HG03175 (cell line): ENCODE measurements around the gene ABCB8.
"Not testable (repeated sequence)": the region's sequence is repeated elsewhere in the genome, so short reads cannot be mapped to it uniquely, and the experiment has no call there.

ENCODE experiments used
- ATAC-seq: cut with Tn5 transposase; IDR thresholded peaks from one replicate; pipeline ENCODE4 v1.9.1; 2021; ENCODE audit warnings: mild to moderate bottlenecking, moderate library complexity; ENCODE audit not compliant: unreplicated experiment

Gene ABCB8

DNA sequence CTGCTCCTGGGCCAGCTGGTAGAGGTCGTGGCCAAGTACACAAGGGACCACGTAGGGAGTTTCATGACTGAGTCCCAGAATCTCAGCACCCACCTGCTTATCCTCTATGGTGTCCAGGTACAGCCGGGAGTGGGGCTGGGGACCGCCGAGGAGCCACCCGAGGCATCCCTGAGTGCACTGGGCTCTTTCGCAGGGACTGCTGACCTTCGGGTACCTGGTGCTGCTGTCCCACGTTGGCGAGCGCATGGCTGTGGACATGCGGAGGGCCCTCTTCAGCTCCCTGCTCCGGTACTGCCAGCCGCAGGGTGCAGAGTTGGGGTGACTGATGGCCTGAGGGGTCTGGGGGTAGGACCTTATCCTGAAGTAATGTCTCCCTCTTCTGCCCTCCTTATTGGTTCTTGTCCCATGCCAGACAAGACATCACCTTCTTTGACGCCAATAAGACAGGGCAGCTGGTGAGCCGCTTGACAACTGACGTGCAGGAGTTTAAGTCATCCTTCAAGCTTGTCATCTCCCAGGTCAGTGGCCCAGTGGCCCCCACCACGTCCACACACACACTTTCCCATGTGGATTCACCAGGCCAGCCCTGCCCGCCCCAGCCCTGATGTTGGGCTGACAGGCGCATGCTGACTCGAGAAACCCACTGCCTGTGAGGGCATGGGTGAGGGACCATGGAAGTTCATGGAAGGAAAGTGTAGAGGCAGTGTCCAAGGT, 6.2 kb downstream of the ABCB8 start:
- ATAC-seq, result no peak

DNA sequence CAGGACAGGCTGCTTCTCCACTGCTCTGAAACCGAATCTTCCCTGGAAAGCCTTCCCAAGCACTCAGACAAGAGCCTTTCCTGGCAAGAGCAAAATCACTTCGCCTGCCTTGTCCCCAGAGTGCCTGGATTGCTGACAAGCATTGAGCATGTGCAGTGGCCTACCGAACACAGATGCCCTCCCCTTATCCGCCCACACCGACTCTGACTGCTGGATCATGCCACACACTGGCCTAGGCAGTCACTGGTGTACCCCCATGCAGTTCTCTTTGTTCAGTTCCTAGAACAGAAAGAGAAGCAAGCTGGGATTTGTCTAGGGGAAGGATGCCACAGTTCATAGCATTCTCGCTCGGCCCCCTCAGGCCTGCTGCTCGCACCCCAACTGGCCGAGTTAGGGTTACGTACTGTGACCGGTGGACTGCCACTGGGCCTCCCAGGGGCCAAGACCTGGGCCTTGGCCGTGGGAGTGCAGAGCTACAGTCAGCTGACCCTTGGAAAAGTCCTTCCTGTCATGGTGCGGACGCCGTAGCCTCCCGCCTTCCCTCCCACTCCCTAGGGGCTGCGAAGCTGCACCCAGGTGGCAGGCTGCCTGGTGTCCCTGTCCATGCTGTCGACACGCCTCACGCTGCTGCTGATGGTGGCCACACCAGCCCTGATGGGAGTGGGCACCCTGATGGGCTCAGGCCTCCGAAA, 6.9 kb downstream of the ABCB8 start:
- no peak for ATAC-seq

DNA sequence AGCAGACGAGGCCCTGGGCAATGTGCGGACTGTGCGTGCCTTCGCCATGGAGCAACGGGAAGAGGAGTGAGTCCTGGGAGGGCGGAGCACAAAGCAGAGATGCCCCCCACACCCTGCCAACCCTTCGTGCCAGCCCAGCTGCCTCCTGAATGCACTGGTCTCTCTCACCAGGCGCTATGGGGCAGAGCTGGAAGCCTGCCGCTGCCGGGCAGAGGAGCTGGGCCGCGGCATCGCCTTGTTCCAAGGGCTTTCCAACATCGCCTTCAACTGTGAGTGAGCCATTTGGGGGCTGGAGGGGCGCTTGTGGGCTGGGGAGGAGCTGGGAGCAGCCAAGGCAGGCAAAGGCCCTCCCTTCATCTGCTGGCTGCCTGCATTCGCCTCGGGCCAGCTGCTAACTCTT, 7.7 kb downstream of the ABCB8 start:
- ATAC-seq, result no peak

DNA sequence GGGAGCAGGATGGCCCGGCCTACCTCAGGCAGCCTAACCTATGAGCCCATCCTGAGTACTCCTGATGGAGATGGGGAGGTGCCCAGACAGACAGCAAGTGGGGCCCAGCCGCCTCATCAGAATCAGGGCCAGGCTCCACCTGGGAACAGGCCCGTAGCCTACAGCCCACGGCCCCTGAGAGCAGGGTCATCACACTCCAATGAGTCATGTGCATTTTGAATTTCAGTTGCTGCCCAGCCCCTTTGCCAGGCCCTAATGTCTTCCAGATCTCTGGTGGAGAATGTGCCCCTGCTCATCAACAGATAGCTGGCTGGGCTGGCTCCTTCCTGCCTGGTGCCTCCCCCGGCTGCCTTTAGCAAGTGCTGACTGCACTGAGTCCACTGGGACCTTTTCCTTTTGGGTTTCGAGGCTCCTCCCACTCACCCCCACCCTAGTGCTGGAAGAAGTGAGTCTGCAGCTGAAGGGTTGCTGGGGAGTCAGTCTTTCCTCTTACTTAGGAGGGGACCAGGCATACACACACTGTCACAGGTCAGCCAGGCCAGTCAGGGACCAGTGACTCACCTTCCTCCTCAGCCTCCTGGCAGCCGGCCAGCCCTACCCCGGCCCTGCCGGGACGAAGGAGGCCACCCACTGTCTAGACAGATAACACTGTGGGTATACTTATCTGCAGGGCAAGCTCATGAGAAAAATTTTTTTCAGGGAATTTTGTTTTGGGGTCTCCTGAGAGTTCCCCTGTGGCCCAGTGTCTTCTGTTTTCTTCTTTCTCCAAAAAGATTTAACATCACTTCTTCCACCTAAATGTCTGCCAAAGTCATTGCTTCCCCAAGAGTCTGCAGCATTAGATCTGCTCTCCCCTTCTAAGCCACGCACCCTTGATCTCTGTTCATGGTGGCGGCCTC, 10.9 kb downstream of the ABCB8 start:
- no peak for ATAC-seq

DNA sequence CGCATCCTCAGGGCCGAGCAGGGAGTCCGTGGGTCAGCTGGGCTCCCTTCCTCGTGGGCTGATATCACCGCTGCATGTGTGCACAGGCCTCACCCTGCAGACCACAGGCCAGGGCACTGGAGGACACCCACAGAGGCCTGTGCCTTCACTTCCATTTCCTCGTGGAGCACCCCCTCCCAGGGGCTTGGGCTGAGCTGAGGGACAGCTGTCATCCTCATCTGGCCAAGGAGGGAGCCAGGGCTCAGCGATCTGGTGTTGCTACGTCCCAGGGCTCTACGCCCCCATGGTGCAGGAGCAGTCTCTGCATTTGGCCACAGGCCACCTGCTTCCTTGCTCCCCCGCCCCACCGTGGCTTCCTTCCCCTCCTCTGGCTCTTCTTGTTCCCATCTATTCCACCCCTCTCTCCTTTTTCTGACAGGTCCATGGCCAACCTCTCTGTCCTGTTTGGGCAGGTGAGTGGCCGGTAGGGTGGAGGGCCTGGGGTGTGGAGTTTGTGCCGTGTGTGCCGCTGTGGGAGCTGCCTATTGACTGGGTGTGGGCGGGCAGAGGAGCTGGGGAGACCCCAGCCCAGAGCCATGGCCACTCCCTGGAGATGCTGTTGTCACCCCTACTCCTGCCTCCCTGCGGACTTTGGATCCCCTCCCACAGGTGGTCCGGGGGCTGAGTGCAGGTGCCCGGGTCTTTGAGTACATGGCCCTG, 11.7 kb downstream of the ABCB8 start:
- no peak for ATAC-seq

DNA sequence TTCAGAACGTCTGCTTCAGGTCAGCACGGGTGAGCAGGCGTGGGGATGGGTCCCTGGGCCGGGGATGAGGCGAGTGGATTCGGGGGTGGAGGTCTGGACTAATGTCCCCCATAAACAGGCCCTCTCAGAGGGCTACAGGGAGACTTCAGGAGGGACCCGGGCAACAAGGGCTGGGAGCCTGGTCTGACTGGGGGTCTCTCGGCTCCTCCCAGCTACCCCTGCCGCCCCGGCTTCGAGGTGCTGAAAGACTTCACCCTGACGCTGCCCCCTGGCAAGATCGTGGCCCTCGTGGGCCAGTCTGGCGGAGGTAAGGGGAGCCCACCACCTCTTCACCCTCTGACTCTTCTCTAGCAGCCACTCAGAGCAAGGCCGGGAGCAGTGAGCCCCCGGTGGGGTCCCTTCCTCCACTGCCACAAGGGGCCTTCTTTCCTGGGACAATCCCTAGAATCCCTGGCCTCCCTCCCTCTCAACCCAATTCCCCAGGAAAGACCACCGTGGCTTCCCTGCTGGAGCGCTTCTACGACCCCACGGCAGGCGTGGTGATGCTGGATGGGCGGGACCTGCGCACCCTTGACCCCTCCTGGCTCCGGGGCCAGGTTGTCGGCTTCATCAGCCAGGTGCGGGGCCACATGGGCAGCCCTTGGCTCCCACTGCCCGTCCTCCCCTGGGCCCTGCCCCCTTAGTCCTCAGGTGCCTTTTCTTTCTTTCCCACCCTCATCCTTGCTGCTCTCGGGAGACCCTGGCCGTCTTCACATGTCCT, 12.5 kb downstream of the ABCB8 start:
- ATAC-seq, result no peak

DNA sequence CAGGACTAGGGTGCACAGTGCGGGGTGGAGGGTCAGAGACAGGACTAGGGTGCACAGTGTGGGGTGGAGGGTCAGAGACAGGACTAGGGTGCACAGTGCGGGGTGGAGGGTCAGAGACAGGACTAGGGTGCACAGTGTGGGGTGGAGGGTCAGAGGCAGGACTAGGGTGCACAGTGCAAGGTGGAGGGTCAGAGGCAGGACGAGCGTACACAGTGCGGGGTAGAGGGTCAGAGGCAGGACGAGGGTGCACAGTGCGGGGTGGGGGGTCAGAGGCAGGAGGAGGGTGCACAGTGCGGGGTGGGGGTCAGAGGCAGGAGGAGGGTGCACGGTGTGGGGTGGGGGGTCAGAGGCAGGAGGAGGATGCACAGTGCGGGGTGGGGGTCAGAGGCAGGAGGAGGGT, 15.2 kb downstream of the ABCB8 start:
- ATAC-seq, result not testable (repeated sequence)

DNA sequence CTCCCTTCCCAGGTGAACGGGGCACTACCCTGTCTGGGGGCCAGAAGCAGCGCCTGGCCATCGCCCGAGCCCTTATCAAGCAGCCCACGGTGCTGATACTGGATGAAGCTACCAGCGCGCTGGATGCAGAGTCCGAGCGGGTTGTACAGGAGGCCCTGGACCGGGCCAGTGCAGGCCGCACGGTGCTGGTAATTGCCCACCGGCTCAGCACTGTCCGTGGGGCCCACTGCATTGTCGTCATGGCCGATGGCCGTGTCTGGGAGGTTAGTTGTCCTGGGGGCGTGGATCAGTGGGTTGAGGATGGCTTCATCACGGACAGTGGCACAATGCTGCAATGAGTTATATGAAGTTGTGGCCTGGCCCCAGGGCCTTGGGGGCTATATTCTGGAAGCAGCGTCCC, 15.7 kb downstream of the ABCB8 start:
- no peak for ATAC-seq

DNA sequence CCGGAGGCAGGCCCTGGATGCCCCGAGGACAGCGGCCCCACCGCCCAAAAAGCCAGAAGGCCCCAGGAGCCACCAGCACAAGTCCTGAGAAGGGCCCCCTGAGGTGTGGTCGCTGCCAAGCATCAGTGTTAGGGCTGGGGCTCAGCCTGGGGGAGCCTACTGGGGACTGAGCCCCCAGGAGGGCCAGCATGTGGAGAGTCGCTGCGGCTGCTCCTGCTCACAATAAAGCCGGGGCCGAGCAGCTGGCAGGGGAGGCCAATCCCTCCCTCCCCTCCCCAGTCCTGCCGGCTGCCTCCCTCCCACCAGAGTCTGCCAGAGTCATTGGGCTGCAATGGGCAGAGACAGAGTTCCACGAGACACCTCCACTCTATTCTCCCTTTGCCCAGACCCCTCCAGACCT, 17.0 kb downstream of the ABCB8 start:
- ATAC-seq, result no peak

DNA sequence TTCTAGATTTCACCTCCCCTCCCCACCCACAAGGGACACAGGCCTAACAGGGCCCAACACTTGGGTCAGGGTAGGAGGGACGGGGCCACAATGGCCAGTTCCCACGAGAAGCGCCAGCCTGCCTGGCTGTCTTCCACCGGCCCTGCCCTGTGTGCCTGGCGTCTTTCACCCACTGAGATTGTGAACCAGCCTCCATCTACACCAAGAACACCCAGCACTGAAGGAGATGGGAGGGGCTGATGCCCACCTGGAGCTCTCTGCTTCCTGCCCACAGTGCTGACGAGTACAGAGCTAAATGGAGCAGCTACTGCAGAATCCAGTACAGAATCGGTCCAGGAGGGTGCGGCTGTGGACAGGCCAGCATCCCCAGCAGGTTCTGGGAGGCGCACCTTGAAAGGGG, 17.7 kb downstream of the ABCB8 start:
- ATAC-seq, result no peak

DNA sequence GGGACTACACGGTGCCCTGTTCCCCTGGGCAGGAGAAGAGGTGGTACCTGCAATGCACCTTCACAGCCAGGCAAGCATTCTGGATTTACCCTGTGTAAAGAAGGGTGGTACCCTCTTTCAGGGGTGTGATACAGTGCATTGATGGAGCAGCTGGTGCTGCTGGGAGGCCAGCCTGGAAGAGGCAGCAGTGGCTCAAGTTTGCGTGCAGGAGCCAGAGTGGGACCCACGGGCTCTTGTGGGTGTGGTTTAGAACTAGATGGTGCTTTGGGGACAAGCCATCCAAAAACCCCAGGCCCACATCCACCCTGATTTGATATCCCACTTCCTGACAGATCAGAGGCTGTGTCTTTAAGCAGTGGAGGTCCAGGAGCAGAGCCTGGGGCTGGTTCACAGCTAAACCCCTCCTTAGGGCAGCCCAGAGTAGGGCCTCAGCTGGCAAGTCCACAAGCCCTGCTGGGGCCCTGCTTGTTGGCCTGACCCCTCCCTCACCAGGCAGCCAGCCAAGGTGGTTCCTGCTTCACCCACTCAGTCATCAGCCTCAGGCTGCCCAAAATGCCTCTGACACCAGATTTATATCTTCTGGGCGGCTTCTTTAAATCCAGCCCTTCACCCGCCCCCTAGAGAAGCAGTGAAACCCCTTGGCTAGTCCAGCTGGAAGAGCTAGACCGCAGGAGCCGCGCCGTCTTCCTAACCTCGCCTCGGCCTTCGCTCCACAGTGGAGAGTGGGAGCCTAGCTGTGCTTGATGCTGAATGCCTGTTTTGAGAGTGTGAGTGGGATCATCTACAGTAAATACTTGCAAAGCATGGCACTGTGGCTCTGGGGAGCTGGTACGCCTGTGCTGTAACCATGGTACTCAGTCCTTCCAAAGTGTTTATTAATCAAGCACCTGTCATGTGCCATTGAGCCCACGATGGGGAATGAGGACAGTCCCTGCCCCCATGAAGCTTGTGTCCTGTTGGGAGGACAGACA, 18.6 kb downstream of the ABCB8 start:
- ATAC-seq, result no peak

DNA sequence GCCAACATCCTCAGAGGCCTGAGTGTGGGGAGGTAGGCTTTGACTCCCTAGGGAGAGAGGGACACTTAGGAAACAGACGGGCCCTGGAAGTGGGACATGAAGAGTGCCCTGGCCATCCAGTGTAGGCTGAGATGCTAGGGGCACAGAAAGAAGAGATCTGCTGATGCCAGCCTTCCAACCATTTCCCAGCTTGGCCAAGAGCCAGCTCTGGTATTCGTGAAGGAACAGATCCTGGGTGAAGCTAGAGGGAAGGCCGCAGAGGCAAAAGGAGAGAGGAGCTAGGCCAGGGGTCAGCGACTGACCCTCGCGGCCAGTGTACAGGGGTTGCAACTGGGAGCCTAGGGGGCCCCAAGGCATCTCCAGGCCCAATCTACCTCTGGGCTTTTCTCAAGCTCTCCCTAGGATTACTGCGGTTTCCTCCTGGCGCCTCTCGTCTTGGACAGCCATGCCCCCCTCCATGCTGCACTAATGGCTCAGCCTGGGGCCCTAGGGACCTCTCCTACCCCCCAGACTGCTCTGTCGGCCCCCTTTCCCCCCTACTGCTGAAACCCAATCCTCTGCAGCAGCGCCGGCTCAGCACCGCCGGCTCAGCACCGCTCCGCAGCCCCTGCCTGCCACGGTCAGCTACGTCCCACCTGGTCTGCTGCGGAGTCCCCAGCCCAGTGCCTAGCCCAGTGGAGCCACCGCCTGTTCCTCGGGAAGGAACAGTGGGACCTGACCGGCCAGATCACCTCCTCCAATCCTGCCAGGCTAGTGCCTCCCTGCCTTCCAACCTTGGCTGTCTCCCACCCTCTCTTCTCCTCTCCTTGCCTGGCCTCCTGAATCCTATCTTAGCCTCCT, 19.9 kb downstream of the ABCB8 start, which contains the start of gene ASIC3:
ASIC3 (plus strand) TSS at position 556 of the 840 bp plus-strand sequence. CDS start 355 bp downstream, outside the sequence.
- no peak for ATAC-seq

DNA sequence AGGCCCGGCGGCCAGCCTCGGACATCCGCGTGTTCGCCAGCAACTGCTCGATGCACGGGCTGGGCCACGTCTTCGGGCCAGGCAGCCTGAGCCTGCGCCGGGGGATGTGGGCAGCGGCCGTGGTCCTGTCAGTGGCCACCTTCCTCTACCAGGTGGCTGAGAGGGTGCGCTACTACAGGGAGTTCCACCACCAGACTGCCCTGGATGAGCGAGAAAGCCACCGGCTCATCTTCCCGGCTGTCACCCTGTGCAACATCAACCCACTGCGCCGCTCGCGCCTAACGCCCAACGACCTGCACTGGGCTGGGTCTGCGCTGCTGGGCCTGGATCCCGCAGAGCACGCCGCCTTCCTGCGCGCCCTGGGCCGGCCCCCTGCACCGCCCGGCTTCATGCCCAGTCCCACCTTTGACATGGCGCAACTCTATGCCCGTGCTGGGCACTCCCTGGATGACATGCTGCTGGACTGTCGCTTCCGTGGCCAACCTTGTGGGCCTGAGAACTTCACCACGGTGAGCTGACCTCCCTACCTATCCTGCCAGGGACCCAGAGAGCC, 20.7 kb downstream of the ABCB8 start:
- no peak for ATAC-seq

DNA sequence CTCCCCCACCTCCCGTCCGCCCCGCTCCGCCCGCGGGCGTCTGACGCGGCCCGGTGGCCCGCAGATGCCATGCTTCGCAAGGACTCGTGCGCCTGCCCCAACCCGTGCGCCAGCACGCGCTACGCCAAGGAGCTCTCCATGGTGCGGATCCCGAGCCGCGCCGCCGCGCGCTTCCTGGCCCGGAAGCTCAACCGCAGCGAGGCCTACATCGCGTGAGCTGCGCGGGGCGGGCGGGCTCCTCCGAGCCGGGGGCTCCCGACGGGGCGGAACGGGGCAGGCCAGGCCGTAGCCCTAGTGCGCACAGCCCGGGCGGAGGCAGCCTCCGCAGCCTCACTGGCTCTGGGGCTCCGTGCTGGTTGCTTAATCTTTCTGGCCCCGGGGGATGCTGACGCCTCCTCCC, 22.9 kb downstream of the ABCB8 start:
- no peak for ATAC-seq

DNA sequence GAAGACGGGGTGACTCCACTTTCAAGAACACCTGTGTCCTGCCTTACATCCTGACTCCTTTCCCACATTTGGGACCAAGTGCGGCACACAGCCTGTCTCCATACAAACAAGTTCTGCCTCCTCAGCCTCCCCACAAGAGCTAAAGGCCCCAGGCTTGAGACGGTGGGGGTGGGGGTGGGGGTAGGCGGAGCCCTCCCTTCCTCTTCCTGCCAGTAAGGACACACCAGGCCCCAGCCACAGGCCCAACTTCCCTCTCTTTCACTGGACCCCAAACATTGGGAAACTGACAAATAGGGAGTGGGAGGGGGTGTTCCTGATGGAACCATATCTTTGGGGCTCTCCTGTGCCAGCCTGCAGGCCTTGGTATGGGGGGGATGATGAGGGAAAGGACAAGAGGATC, 24.8 kb downstream of the ABCB8 start:
- ATAC-seq, result no peak

DNA sequence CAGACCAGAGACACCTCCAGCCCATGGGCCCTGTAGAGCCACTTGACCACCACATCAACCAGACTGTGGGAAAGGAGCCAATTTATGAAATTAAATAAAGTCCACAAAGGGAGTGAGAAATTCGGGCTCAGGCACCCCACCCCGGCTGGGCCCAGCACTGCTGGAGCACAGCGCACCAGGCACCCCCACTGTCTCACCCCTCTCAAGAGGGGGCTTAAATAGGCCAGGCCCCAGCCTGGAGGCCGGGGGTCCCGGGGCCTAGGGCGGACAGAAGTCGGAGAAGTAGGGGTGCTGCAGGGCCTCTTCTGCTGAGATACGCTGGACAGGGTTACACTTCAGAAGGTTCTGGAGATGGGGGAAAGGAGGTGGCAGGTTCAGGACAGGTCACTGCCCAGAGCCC, 25.5 kb downstream of the ABCB8 start:
- ATAC-seq, result no peak

DNA sequence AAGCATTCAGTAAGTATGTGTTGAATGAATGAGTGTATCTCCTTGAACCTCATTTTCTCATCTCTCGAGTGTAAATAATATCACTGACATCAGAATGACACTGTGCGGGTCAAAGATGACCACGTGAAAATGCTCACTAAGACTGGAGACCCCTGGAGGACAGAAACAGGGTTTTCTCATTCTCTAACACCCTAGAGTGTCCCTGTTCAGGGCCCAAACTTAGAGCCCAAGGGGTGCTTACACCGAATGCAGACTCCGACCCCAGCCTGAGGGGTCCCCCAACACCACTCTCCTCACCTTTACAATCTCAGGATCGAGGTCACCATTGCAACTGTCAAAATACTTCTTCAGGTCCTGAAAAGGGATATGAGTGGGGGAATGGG, 28.0 kb downstream of the ABCB8 start:
- ATAC-seq, result no peak
